HG02884 (cell line): ENCODE results near the gene FRMD4A.

ENCODE experiments used
- ATAC-seq: cut with Tn5 transposase; IDR thresholded peaks from one replicate; pipeline ENCODE4 v1.9.1; 2021; ENCODE audit warnings: mild to moderate bottlenecking, moderate library complexity; ENCODE audit not compliant: unreplicated experiment

The FRMD4A gene

DNA sequence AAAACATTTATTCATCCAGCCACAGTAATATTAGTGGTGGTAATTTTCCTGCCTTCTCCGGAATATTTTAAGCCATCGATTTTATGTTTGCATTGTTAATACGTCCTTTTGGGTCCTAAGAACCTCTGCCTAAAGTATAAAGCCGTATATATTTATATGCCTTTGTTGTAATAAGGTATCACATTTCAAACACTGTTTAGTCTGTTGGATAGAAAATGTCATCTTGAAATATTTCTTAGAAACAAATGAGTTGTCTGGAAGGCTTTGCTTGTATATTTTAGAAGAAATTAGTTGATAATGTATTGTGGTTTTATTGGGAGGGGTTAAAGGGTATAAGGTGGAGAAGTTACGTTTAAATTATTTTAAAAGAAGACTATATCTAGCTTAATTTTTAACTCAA is 732.8 kb downstream of the FRMD4A start:
- no peak for ATAC-seq

- ATAC-seq = no peak
Observed at GRCh38 chr10:13594641-13595040, 736.1 kb downstream of the FRMD4A start.
